GM19397 (cell line): ENCODE results near the gene DTD1.
A peak's percentile ranks its signal among the peaks of the same experiment; 100 is the strongest.

Source experiments
- ATAC-seq: cut with Tn5 transposase; IDR thresholded peaks from one replicate; pipeline ENCODE4 v1.9.1; 2021; ENCODE audit warnings: mild to moderate bottlenecking, moderate library complexity; ENCODE audit not compliant: unreplicated experiment

Gene DTD1

GRCh38 chr20:18698735-18699380, 111.0 kb downstream of the DTD1 start:
- ATAC-seq = no peak

GRCh38 chr20:18701969-18702368, 114.1 kb downstream of the DTD1 start:
- ATAC-seq = no peak

DNA sequence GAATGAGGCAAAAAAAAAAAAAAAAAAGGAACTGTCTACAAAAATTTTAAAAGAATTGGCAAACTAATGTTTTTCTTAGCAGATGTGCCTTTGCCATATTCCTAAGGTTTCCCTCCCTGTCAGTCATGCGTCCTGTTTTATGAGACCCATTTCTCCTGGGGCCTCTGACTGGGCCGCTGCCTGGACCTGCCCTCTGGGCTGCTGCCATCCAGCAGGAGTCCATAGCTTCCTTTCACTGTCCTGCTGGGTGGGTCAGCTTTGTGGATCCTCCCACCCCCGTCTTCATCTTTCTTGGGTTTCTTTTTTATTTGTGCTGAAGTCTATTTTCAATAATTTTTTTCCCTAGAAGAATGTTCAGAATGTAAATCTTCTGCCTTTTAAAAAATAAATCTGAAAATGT, 114.9 kb downstream of the DTD1 start:
- ATAC-seq = no peak

DNA sequence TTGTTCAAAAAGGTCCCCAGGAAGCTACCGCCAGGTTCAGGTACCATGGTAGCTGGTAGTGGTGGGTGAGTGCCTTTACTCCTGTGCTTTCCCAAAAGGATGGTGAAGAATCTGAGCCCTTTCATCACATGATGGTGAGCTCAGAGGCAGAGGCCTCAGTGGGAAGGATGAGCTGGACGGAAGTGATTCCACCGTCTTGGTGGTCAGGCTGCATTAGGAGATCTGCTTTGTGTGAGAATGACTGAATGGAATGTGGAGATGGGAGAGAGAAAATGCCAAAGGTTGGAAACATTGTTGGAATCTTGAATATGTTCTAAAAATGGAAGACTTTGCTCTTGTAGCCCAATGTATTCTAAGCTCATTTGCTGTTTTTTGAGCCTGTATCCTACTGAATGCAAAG, 117.6 kb downstream of the DTD1 start:
- no peak for ATAC-seq

GRCh38 chr20:18705910-18706309, 118.1 kb downstream of the DTD1 start:
- no peak for ATAC-seq

DNA sequence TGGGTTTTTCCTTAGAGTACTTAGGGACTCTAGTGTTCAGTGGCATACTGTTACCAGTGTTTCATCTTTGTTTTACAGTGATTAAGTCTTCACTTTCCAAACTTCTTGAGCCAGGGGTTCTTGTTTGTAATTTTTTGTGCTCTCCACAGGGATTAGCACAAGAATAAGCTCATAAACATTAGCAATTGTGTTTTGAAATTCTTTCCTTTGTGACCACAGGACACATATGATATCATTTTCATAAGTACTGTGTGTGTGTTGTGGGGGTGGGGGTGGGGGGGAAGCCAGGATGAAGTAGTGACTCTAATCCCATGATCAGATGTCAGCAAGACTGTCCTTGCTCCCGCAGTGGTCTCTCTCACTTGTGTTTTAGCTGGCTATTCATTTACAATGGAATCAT, 124.3 kb downstream of the DTD1 start:
- ATAC-seq = no peak

- ATAC-seq = no peak
Observed at GRCh38 chr20:18712882-18713281, 125.0 kb downstream of the DTD1 start.

DNA sequence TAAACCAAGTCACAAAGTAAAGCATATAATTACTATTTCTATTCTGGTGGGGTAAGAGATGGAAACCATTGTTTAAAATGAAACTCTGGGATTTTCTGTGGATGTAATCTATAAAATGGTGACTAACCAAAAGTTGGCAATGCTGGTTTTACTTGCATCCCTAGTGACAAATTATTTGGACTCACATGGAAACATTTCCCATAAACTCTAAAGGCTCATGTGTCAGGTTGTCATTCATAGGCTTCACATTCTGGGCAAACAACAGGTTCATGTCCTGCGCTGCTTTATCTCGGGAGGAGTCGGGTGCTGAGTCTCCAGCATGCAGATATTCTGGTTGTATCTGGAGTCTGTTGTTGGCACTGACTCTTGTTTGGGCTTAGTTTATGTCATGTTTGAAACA, 127.7 kb downstream of the DTD1 start:
- no peak for ATAC-seq

DNA sequence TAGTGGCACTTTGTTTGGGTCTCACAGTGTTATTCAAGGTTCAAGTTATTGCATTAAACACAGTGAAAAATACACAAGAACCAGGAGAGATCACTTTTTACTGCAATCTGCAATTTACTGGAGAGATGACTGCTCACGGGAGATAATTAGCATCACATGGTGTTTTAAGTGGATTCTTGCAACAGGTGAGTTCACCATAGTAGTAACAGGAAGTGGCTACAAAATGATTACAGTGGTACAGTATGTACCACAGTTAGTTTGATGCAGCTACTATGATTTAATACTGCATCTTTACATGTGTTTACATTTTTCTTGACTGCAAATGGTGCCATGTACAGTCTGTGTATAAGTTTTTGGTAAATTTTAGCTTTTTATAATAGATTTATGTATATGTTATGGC, 129.2 kb downstream of the DTD1 start:
- no peak for ATAC-seq

DNA sequence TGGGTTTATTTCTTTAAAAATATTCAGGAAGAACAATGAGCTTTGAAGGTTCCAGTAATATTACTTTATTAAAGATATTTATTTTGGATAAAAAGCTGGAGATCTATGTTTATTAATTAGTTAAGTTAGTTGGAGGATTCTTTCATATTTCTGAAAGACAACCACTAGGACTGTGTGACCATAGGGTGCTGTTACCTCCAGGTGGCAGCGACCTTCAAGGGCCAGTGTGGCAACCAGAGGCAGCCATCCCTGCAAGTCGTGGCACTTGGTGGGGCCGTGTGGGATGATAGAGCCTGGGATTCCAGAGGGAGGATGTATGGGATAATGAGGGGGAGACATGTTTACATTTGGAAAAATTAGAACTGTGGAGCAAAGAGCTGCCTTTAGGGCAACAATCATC, 130.3 kb downstream of the DTD1 start:
- ATAC-seq = no peak

DNA sequence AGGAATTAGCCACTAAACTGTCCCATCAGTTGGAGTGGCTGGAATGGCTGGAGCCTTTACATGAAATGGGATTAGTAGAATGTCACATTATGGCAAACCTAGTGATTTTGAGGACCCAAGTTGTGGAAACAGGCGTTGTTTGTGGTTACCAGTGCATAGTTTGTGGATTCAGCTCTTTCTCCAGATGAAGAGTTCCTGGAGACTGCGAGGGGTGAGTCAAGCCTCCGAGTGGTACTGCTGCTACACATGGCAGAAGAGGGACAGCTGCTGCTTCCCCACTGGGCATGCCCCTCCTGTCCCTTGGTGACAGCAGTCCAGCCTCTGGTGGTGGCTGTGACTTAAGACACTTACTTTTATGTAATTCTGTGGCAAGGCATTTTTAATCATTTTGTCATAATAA, 131.6 kb downstream of the DTD1 start:
- no peak for ATAC-seq

DNA sequence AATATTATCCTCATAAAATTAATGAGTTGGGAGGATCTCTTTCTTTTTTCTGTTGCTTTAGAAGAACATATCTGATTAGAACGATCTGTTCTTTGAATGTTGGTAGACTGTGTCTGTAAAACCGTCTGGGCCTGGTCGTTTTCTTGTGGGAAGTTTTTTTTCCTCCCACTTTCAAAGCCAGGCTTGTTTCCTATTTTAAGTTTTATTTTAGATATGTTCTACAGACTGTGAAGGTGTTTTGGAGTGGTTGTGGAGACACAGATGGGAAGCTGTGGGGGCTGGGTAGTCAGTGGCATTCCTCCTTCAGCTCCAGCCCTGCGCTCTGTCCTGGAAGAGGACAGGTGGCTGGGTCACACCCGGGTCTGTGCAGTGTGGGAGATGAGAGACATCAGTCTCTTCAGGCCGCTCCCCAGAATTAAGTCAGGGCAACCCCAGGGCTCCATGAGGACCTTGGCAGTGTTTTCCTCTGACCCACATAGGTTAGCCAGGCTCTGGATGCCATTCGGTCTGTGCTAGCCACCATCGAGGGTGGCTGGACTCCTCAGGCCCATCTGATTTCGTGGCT, 133.8 kb downstream of the DTD1 start:
- no peak for ATAC-seq

DNA sequence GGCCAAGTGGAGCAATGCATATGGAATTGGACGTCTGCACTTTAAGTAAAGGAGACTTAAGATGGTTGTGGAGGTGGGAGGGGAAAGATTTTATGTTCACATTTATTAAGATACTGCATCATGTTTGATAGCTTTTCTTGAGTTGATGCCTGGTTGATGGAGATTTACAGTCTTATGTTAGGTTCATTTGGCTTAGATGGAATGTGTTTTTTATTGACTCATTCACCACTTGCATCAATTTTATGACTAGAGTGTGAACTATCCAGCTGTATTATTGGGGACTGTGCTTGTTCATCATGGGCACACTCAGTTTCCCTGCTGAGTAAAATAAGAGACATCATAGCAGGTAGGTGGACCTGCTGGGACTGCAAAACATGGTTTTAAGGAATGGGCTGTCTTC, 134.5 kb downstream of the DTD1 start:
- no peak for ATAC-seq

- ATAC-seq = no peak
Observed at GRCh38 chr20:18724077-18724476, 136.2 kb downstream of the DTD1 start.

- ATAC-seq = no peak
Observed at GRCh38 chr20:18724788-18725464, 137.1 kb downstream of the DTD1 start.

GRCh38 chr20:18727032-18727508, 139.2 kb downstream of the DTD1 start:
- no peak for ATAC-seq

DNA sequence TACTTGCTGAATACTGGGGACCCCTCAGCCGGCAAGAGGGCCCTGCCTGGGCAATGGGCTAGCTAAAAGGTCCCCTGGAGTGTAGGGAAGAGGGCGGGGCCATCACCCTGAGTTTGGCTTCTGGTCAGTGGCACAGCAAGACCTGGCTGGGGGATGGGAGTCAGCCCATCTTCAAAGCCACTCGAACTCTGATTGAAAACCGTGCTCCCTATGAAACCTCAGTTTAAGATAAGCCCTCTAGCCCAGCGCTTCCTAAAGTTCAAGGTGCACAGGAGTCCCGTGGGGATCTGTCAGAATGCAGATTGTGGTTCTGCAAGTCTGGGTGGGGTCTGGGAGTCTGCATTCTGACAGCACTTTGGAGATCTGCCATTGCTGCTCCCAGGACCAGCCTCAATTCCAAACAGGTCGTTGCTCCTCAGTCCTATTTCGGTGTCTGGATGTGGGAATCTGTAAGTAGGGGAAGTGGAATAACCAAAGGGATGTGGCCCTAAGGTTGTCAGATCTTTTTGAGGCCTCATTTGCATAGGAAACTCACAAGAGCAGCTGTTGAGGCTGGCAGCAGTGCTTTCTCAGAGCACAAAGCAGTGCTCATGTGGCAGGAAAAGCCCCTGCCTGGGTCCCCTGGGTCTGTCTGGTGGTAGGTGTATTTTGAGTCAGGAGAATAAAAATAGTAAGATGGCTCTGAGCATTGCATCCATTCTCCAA, 140.5 kb downstream of the DTD1 start:
- peak; percentile 91 for ATAC-seq

DNA sequence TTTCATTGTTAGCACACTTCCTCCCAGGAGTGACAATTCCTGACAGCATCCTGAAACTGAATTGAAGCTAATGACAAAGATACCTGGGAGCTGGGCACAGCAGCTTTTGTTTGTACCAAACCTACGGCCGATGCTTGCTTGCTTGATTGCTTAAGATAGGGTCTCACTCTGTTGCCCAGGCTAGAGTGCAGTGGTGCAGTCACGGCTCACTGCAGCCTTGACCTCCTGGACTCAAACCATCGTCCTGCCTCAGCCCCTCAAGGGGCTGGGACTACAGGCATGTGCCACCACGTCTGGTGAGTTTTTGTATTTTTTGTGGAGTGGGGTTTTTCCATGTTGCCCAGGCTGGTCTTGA, 141.0 kb downstream of the DTD1 start:
- ATAC-seq = peak; percentile 56

GRCh38 chr20:18729231-18729825, 141.5 kb downstream of the DTD1 start:
- ATAC-seq = no peak

DNA sequence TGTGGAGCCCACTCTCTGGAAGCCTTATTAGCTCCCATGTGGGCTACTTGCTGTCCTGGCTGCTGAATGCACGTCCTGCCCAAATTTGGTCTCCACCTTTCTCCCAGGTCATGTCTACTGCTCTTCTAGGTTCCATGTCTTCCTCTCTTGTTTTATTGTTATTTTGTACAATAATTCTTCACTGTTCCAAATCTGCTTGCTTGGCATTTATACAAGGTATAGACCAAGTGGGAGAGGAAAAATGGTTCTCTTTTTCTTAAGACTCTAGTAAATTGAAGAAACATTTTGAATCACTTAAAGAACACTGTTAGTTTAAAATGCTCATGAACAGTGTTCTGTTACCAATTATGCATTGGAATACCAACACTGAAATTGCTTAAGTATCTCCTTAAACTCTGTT, 144.1 kb downstream of the DTD1 start:
- no peak for ATAC-seq

DNA sequence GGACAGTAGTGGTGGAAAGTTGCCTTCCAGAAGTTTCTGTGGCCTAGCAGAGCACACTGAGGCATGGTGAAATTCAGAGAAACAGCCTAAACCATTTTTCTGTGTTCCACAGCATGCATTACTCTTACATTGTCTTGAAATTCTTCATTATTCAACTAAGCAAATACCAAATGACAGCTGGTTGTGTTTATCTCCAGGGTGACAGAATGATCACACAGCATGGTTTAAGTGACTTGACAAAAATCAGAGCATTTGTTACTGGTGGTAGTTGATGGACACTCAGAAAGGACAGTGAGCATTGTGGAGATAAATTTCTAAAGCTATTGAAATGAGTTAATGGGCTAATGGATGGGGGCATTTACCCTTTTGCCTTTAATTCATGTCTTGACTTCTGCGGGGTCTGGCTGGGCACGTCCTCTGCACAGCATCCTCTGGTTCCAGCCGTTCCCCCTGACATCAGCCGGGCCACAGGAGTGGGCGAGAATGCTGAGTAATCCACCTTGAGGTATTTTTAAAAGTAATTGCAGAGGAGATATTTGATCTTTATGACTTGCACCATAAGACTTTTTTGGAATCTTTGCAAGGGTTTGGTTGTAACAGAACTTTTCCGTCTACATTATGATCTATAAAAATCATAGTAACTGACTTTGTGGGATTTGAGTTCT, 146.8 kb downstream of the DTD1 start:
- no peak for ATAC-seq
